ENCODE measurements around the gene FBLN1. TPM values are rescaled to one million over a fixed set of nuclear protein-coding genes. Genes with fewer than 3 reads are reported as not detected.
A peak's percentile ranks its signal among the peaks of the same experiment; 100 is the strongest.

The FBLN1 gene
- total and polyA plus RNA-seq, 9 of the 15 experiments (the other 6 are each of a cell fraction or from before 2014, with no cell fraction given), result 0.66 TPM; not detected in 8

GRCh38 chr22:45645150-45645525, 142.5 kb downstream of the FBLN1 start:
- intact Hi-C loops (cut with micrococcal nuclease) (loop anchor here (5.0 kb wide), 2 partner anchors 68 to 187 kb away; no protein-coding TSS in a partner anchor), in situ Hi-C loops (cut with MboI) (loop anchor here (10.0 kb wide), 1 partner anchor 190 kb away; no protein-coding TSS in a partner anchor)
- ChIA-PET CTCF (ENCODE audit: low intra/inter-chr PET ratio) (interaction anchor here (0.8 kb wide), 1 partner anchor 67 kb away, joined by 3 read pairs; no protein-coding TSS in a partner anchor), POLR2A (no interaction called here)
- Histone ChIP-seq H3K27me3 (ENCODE audit: control insufficient read depth in 2 of 2, insufficient read depth in 2 of 2, low read length in 2 of 2) (peaks cover 0 to 44% of the 10 kb centered on the region in 2 experiments; a peak in 4 of 5 replicates), H3K79me2 (ENCODE audit: control insufficient read depth, insufficient read depth, low read length) (no peaks in the 10 kb centered on the region), H3K27ac (ENCODE audit: extremely low read depth, low read depth, low read length) (no peak overlapping the region), H4K20me1 (replicated peaks; ENCODE audit: control insufficient read depth, insufficient read depth, low read length) (no peaks in the 10 kb centered on the region), H2AFZ (ENCODE audit: low read depth, low read length) (peak overlapping the region; percentile 68; the same call in 1 of the 2 replicates), H3K4me2 (ENCODE audit: insufficient read depth, low read length) (no peak overlapping the region), H3K9me3 (replicated peaks; ENCODE audit: control insufficient read depth, insufficient read depth, low read depth, low read length) (no peaks in the 10 kb centered on the region), H3K36me3 (ENCODE audit: control insufficient read depth, insufficient read depth, low read length) (no peaks in the 10 kb centered on the region), H3K9me1 (ENCODE audit: control insufficient read depth, insufficient read depth, low read length) (no peaks in the 10 kb centered on the region), H3K4me3 (no peak overlapping the region), H3K9ac (ENCODE audit: insufficient read depth in 1 of 2, low read depth in 2 of 2, low read length in 2 of 2) (peak overlapping the region in 1 of 2 experiments; percentile 78; a peak in 2 of 4 replicates), H3K4me1 (replicated peaks in 1 of 2; ENCODE audit: control insufficient read depth in 2 of 2, insufficient read depth in 2 of 2, low read length in 2 of 2) (peaks cover 0 to 23% of the 10 kb centered on the region in 2 experiments; a peak in 3 of 5 replicates)
- BruUV-seq (replicated peaks), result no TSS peak
- WGBS (ENCODE audit: insufficient coverage, low coverage, missing lambda C conversion rate), result 20% methylated on average over 15 of the region's 16 CpGs
- DNase-seq (ENCODE audit: extremely low read depth in 1 of 4, low spot score in 3 of 4) (no peak), FAIRE-seq (no peak), ATAC-seq (peak; percentile 16; the same call in 1 of the 3 replicates)
- TF ChIP-seq IRF9 (tag; IDR thresholded peaks at IDR 0.05) (no peak), SIN3B (IDR thresholded peaks at IDR 0.05; ENCODE audit: low read depth) (no peak), NFIX (CRISPR knock-in tag; IDR thresholded peaks at IDR 0.05; ENCODE audit: low read depth) (no peak), FOXO4 (CRISPR knock-in tag; IDR thresholded peaks at IDR 0.05) (no peak), KLF6 (CRISPR knock-in tag; IDR thresholded peaks at IDR 0.05; ENCODE audit: borderline replicate concordance) (no peak), CCNT2 (IDR thresholded peaks at IDR 0.05; ENCODE audit: borderline replicate concordance, extremely low read depth, insufficient read length, low read depth, low read length) (no peak), RBM14 (IDR thresholded peaks at IDR 0.05; ENCODE audit: borderline replicate concordance, insufficient read depth, low read depth, low read length) (no peak), POLR3G (IDR thresholded peaks at IDR 0.05; ENCODE audit: extremely low read depth, insufficient read length, insufficient replicate concordance) (no peak), ZNF75A (CRISPR knock-in tag; IDR thresholded peaks at IDR 0.05) (no peak), NFE2L1 (tag; IDR thresholded peaks at IDR 0.05; ENCODE audit: borderline replicate concordance, low read depth) (no peak), ARID2 (IDR thresholded peaks at IDR 0.05) (no peak)

Measured in K562 (cell line).